Loucy (cell line): ENCODE results near the gene SYT2.
A peak's percentile ranks its signal among the peaks of the same experiment; 100 is the strongest.
"Not testable (repeated sequence)": the region's sequence is repeated elsewhere in the genome, so short reads cannot be mapped to it uniquely, and the experiment has no call there.

ENCODE experiments used
- H2AFZ ChIP-seq: fragments of 200-600 bp; sonication (generic); 2 replicates; pipeline ENCODE4 v1.6.0; 2016; ENCODE audit warnings: antibody characterized with exemption, mild to moderate bottlenecking, low read length, moderate library complexity
- H3F3A ChIP-seq: fragments of 200-600 bp; 2 replicates; pipeline ENCODE4 v1.6.0; 2016; ENCODE audit warnings: antibody characterized with exemption, low read depth, mild to moderate bottlenecking
- H3K27me3 ChIP-seq: fragments of 200-600 bp; sonication (generic); 2 replicates; pipeline ENCODE4 v1.6.1; 2014; ENCODE audit warnings: low read length, mild to moderate bottlenecking; ENCODE audit not compliant: insufficient read depth, poor library complexity, severe bottlenecking
- H3K36me3 ChIP-seq: fragments of 200-600 bp; sonication (generic); 2 replicates; pipeline ENCODE4 v1.6.1; 2016; ENCODE audit warnings: low read length; ENCODE audit not compliant: insufficient read depth
- H3K4me1 ChIP-seq: fragments of 200-600 bp; sonication (generic); 2 replicates; pipeline ENCODE4 v1.5.1; 2014; ENCODE audit warnings: low read length, mild to moderate bottlenecking; ENCODE audit not compliant: insufficient read depth, poor library complexity, severe bottlenecking
- H3K4me2 ChIP-seq: fragments of 200-600 bp; sonication (generic); 2 replicates; pipeline ENCODE4 v1.6.0; 2014; ENCODE audit warnings: antibody characterized with exemption, low read length, low read depth, mild to moderate bottlenecking; ENCODE audit not compliant: poor library complexity, severe bottlenecking
- H3K4me3 ChIP-seq: fragments of 200-600 bp; sonication (generic); 2 replicates; pipeline ENCODE4 v1.5.1; 2014; ENCODE audit warnings: low read length, mild to moderate bottlenecking, mixed read lengths; ENCODE audit not compliant: poor library complexity, severe bottlenecking
- H3K79me2 ChIP-seq: fragments of 200-600 bp; sonication (generic); 2 replicates; pipeline ENCODE4 v1.6.1; 2014; ENCODE audit warnings: low read length; ENCODE audit not compliant: insufficient read depth
- H3K9ac ChIP-seq: fragments of 200-600 bp; sonication (generic); 2 replicates; pipeline ENCODE4 v1.6.0; 2014; ENCODE audit warnings: mild to moderate bottlenecking, low read depth, low read length, moderate library complexity; ENCODE audit not compliant: poor library complexity, severe bottlenecking
- H3K9me2 ChIP-seq: fragments of 200-600 bp; sonication (generic); replicated peaks from 2 replicates; pipeline ENCODE4 v1.6.1; 2016; ENCODE audit warnings: low read depth, low read length, mixed read lengths
- H3K9me3 ChIP-seq: fragments of 200-600 bp; sonication (generic); 2 replicates; pipeline ENCODE4 v1.6.1; 2014; ENCODE audit warnings: mild to moderate bottlenecking, antibody characterized with exemption, low read length, low read depth; ENCODE audit not compliant: insufficient read depth
- H4K20me1 ChIP-seq: fragments of 200-600 bp; sonication (generic); 2 replicates; pipeline ENCODE4 v1.6.0; 2014; ENCODE audit warnings: antibody characterized with exemption, low read length, mild to moderate bottlenecking; ENCODE audit not compliant: insufficient read depth, poor library complexity, severe bottlenecking

Gene SYT2

DNA sequence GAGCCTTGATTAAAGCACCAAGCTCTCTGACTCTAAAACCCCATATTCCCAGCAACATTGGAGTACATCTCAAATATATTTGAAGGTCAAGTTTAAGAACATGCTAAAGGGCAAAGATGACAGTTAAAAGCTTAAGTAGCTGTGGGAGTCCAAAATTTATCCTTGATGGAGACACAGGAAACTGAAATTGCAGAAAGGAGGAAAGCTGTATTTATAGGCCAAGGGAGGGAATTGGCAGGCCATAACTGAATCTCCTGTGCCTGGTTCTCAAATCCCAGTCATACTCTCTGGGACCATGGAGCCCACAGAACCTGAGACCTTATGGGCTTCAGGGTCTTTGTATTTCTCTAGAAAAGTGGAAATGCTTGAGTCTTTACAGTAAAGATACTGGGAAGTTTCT lies 167.8 kb downstream of the SYT2 start:
- H3K4me1 ChIP-seq, result peaks cover 18% of the 10 kb centered on the region
- H3F3A ChIP-seq, H3K36me3 ChIP-seq, H3K79me2 ChIP-seq, H3K9me2 ChIP-seq, H3K4me3 ChIP-seq, H4K20me1 ChIP-seq, H3K27me3 ChIP-seq, H2AFZ ChIP-seq, H3K9ac ChIP-seq, H3K9me3 ChIP-seq, H3K4me2 ChIP-seq: not testable (repeated sequence)

GRCh38 chr1:202540858-202541257 lies 169.4 kb downstream of the SYT2 start:
- not testable (repeated sequence) for H3K9me3 ChIP-seq, H3K79me2 ChIP-seq, H3F3A ChIP-seq, H3K27me3 ChIP-seq, H3K9me2 ChIP-seq, H4K20me1 ChIP-seq, H3K9ac ChIP-seq, H2AFZ ChIP-seq, H3K4me3 ChIP-seq, H3K36me3 ChIP-seq
- H3K4me1 ChIP-seq, result peaks cover 12% of the 10 kb centered on the region
- peak overlapping the region; percentile 51 for H3K4me2 ChIP-seq
